NCI-H2029 treated with DMSO at 0.1 percent for 48 hours (cell line): ENCODE measurements around the gene SFRP4.

ENCODE experiments used
- DNase-seq: peaks from one replicate; lab custom pipeline; 2025; lab: John Stamatoyannopoulos, UW

SFRP4 gene

GRCh38 chr7:37924491-37925041 lies 7.9 kb upstream of the SFRP4 start:
- DNase-seq, result no peak

- DNase-seq, result no peak
Measured at GRCh38 chr7:37923996-37924395, 7.4 kb upstream of the SFRP4 start.

- no peak for DNase-seq
Measured at GRCh38 chr7:37921876-37922275, 5.3 kb upstream of the SFRP4 start.

DNA sequence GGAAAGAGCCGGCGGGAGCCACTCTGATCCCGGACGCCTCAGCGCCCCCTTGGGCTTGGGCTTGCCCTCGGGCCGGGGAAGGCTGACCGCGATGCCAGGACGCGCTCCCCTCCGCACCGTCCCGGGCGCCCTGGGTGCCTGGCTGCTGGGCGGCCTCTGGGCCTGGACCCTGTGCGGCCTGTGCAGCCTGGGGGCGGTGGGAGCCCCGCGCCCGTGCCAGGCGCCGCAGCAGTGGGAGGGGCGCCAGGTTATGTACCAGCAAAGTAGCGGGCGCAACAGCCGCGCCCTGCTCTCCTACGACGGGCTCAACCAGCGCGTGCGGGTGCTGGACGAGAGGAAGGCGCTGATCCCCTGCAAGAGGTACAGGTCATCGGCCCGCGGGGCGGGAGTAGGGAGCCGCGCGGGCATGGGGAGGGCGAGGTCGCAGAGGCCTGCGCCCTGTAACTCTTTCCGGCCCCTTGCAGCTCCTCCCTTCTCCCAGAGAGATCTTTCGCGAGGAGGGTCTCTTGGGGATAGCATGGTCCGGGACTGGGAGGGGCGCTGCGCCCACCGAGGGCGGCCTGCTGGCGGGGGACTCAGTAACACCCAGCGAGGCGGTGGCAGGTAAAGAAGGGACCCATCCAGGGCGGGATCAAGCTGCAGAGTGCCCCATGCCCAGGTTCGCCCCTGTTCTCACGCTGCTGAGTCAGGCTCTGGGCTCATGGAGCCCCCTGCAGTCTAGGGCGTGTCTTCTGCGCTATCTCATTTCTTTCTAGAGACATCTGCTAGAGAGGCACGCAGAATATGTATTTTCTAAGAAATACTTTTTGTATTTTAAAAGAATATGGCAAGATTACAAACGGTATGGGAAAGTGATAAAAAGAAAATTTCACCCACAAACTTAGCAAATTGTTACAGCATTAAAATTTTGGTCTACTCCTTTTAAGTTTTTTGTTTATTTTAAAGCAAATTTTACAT lies 4.5 kb upstream of the SFRP4 start:
- no peak for DNase-seq

DNA sequence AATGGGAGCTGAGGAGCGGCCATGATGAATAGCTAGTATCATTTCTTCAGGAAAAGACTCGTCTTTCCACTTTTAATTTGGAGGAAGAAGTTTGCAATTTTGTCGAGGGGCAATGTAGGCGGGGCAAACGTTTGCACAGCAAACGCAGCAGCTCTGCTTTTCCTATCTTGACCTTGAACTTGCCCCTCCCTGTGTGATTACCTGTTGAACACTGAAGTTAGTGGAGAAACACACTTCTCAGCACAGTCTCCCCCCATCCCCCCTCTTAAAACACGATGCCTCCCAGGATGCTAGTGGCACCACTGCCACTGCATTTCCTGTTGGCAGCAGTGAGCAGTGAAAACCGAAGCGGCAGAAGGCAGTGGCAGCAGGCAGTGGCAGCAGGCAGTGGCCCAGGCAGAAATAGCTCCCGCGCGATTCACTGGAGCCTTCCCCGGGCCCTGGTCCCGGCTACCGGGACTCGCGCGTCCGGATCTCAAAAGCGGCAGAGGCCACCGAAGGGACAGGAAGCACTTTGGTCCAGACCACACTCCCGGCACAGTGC lies 3.8 kb upstream of the SFRP4 start, which contains the start of gene EPDR1:
Gene EPDR1 (plus strand): TSS at position 336 of the 544 bp plus-strand sequence. CDS start 300 bp downstream, outside the sequence.
- no peak for DNase-seq

- no peak for DNase-seq
Measured at GRCh38 chr7:37918526-37918925, 1.9 kb upstream of the SFRP4 start.

DNA sequence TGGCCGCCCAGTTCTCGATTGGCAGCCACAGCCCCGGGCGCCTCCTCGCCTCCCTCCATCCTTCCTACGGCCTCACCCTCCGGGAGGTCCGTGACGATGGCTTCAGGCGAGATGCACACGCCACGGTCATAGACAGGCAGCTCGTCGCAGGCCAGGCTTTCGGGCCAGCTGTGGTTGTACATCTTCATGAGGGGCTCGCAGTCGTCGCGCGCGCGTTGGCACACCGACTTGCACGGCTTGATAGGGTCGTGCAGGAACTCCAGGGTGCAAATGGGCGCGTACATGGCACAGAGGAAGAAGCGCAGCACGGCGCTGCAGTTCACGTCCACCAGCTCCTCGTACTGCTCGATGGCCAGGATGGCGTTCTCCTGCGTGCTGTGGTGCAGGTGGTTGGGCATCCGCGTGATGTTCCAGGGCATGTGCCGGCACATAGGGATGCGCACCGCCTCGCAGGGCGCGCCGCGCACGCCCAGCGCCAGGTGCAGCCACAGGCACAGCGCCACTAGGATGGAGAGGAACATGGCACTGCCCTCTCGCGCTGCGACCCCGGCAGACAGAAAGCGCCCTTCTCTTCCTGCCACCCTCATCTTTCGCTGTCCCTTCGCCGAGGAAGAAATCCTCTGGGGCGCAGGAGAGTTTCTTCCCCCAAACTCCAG lies 472 bp downstream of the SFRP4 start:
- DNase-seq, result no peak

DNA sequence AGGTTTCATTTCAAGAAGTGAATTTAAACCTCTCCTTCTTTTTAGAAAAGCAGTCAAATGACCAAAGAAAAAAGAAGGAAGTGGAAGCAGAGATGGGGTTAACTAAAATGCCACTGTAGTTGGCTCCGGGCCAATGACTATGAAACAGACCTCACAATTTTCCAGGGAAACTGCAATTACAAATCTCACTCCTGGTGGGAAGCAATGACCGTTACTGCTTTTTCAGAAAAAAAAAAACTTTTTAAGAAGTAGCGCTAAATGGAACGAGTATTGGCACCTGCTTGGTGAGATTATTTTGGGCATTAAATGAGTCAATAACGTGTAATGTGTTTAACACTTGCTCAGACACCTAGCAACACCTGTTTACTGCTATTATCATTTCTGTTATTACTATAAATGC lies 1.2 kb downstream of the SFRP4 start:
- no peak for DNase-seq

- no peak for DNase-seq
Measured at GRCh38 chr7:37912756-37913155, 3.9 kb downstream of the SFRP4 start.

GRCh38 chr7:37908221-37908788 lies 8.3 kb downstream of the SFRP4 start:
- DNase-seq, result no peak

GRCh38 chr7:37901890-37902524 lies 14.6 kb downstream of the SFRP4 start:
- DNase-seq, result no peak

DNA sequence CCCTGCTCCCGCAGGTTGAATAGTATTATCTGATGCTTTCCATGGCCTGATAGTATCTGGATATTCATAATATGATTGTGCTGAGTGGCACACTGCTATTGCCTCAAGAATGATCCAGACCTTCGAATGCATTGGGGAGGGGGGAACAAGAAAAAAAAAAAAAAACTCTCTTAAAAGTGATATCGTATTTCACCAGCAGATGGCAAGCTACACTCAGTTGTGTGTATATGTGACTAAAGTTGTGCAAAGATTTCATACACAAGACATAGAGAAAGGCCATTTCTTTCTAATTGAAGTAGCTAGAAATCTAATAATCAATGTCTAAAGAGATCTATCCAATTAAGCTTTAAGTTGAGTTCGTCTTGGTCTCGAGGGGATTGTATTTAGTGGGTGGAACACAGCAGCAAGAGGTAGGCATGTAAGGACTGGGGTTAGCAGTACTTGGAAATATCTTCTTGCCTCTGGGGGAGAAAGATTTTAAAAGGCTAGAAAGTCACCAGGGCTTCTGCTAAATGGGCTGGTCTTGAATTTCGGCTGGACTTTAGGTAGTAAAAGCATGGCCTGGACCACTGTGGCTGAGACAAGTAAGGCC lies 15.3 kb downstream of the SFRP4 start:
- no peak for DNase-seq

DNA sequence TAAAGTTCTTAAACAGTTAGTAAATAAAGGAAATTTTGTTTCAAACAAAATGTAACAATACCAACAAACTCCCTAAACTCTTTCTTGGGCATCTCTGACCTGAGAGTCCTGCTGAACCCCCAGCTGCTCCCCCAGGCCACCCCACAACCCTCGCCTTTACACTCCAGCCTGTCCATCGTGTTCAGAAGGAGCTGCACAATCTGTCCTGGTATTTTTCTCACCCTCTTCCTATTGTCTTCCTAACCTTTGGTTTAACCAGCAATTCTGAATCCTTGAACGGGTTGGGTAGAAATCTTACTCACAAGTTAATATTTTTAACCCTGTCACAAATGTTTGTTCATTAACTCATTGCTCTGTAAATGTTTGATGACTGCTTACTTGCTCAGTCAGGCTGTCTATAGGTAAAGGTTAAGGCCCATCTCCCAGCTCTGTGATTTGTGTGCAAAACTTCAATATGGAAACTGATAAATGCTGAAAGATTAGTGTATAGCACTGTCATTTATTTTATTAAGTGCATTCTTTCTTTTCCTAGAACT lies 16.8 kb downstream of the SFRP4 start:
- no peak for DNase-seq

DNA sequence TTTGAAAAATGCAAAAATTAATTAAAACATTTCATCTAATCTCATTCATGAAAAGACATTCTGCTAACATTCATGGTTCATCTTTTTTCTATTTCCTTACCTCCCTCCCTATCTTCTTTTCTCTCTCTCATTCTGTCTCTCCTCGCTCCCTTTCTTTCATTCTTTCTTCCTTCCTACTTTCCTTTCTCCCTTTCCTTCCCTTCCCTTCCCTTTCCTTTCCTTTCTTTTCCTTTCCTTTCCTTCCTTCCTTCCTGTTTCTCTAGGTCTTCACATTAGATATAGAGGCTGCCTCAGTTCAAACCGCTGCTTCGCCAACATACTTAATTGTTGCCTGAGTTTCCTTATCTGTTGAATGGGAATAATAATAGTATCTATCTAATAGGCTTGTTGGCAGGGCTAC lies 21.9 kb downstream of the SFRP4 start:
- DNase-seq, result no peak

DNA sequence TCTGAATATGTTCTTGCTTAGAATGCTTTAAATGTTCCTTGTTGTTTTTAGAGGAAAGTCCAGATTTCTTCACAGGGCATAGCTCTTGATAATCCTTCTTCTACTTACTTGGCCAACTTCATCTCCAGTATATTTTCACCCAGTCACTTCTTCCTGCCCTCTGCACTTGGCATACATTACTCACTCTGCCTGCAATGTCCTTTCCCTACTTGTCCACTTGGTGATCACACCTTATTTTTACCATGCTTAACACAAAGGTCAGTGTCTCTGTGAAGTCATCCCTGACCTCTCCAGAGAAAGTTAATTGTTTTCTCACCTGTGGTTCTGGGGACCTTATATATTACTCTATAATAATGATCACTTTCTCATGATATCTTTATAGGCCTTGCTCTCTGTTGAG lies 23.3 kb downstream of the SFRP4 start:
- DNase-seq, result no peak

DNA sequence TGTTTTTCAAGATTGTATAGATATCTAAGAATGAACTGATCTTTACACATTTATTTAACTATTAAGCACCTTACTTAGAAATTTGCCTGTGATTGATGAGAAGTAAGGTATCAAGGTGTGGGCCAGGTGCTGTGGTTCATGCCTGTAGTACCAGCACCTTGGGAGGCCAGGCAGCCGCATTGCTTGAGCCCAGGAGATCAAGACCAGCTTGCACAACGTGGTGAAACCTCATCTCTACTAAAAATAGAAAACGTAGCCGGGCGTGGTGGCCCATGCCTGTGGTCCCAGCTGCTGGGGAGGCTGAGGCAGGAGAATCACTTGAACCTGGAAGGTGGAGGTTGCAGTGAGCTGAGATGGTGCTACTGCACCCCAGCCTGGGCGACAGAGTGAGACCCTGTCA lies 34.5 kb downstream of the SFRP4 start:
- DNase-seq, result no peak
